DMS53 (cell line): ENCODE measurements around the gene SYT9.
A peak's percentile ranks its signal among the peaks of the same experiment; 100 is the strongest.
"Not testable (repeated sequence)": the region's sequence is repeated elsewhere in the genome, so short reads cannot be mapped to it uniquely, and the experiment has no call there.

Experiments
- DNase-seq: peaks from one replicate; lab custom pipeline; 2025; lab: John Stamatoyannopoulos, UW

Gene SYT9

GRCh38 chr11:7275133-7275532 is 23.4 kb downstream of the SYT9 start:
- no peak for DNase-seq

GRCh38 chr11:7278314-7278917 is 26.7 kb downstream of the SYT9 start:
- peak; percentile 65 for DNase-seq

GRCh38 chr11:7279676-7280075 is 28.0 kb downstream of the SYT9 start:
- no peak for DNase-seq

- peak; percentile 76 for DNase-seq
Measured at GRCh38 chr11:7281079-7281478, 29.4 kb downstream of the SYT9 start.

GRCh38 chr11:7281809-7282208 is 30.1 kb downstream of the SYT9 start:
- DNase-seq, result no peak

- DNase-seq, result peak; percentile 12
Measured at GRCh38 chr11:7286178-7286577, 34.5 kb downstream of the SYT9 start.

- no peak for DNase-seq
Measured at GRCh38 chr11:7291100-7291829, 39.6 kb downstream of the SYT9 start.

- DNase-seq, result peak; percentile 14
Measured at GRCh38 chr11:7292922-7293321, 41.2 kb downstream of the SYT9 start.

GRCh38 chr11:7299393-7299792 is 47.7 kb downstream of the SYT9 start:
- no peak for DNase-seq

GRCh38 chr11:7300281-7300680 is 48.6 kb downstream of the SYT9 start:
- DNase-seq, result no peak

GRCh38 chr11:7303146-7303545 is 51.4 kb downstream of the SYT9 start:
- no peak for DNase-seq

GRCh38 chr11:7306900-7307299 is 55.2 kb downstream of the SYT9 start:
- DNase-seq, result no peak

GRCh38 chr11:7307836-7308235 is 56.1 kb downstream of the SYT9 start:
- DNase-seq, result no peak

- DNase-seq, result peak; percentile 44
Measured at GRCh38 chr11:7311903-7312302, 60.2 kb downstream of the SYT9 start.

- DNase-seq, result no peak
Measured at GRCh38 chr11:7314811-7315604, 63.3 kb downstream of the SYT9 start.

- no peak for DNase-seq
Measured at GRCh38 chr11:7319501-7319900, 67.8 kb downstream of the SYT9 start.

- peak; percentile 10 for DNase-seq
Measured at GRCh38 chr11:7320306-7320705, 68.6 kb downstream of the SYT9 start.

GRCh38 chr11:7321473-7322450 is 70.1 kb downstream of the SYT9 start:
- DNase-seq, result no peak

- no peak for DNase-seq
Measured at GRCh38 chr11:7332451-7332850, 80.7 kb downstream of the SYT9 start.

GRCh38 chr11:7332962-7333361 is 81.3 kb downstream of the SYT9 start:
- DNase-seq, result no peak

GRCh38 chr11:7335442-7335841 is 83.7 kb downstream of the SYT9 start:
- not testable (repeated sequence) for DNase-seq

GRCh38 chr11:7341551-7341950 is 89.8 kb downstream of the SYT9 start:
- DNase-seq, result no peak
